GM23338 (cell line): Measurements from ENCODE around the gene CYS1. TPM values are rescaled to one million over a fixed set of nuclear protein-coding genes. Genes with fewer than 3 reads are reported as not detected.

Source experiments
- ATAC-seq: fragments of 200-7000 bp; cut with Tn5 transposase; 3 replicates; pipeline ENCODE4 v1.9.1; 2020
- DNase-seq: peaks from one replicate; pipeline ENCODE4 v3.0.0-alpha.2; 2015; ENCODE audit warnings: low spot score
- H2AFZ ChIP-seq: fragments of 200-600 bp; sonication (generic); 2 replicates; pipeline ENCODE4 v1.8.0; 2016; ENCODE audit warnings: antibody characterized with exemption, mild to moderate bottlenecking, moderate library complexity
- H3F3A ChIP-seq: fragments of 200-600 bp; sonication (generic); replicated peaks from 2 replicates; pipeline ENCODE4 v1.8.0; 2017; ENCODE audit warnings: antibody characterized with exemption, mixed run types, low read depth
- H3K27ac ChIP-seq: fragments of 200-600 bp; sonication (generic); 2 replicates; pipeline ENCODE4 v1.6.1; 2016; ENCODE audit warnings: low read depth
- H3K27me3 ChIP-seq: fragments of 200-600 bp; sonication (generic); 2 replicates; pipeline ENCODE4 v1.8.0; 2016; ENCODE audit warnings: mild to moderate bottlenecking, mixed run types, moderate library complexity; ENCODE audit not compliant: insufficient read depth
- H3K36me3 ChIP-seq: fragments of 200-600 bp; sonication (generic); 2 replicates; pipeline ENCODE4 v1.8.0; 2016; ENCODE audit warnings: mild to moderate bottlenecking; ENCODE audit not compliant: insufficient read depth
- H3K4me1 ChIP-seq: fragments of 200-600 bp; sonication (generic); 2 replicates; pipeline ENCODE4 v1.8.0; 2016; ENCODE audit warnings: mild to moderate bottlenecking, moderate library complexity; ENCODE audit not compliant: insufficient read depth
- H3K4me2 ChIP-seq: fragments of 200-600 bp; sonication (generic); 2 replicates; pipeline ENCODE4 v1.7.1; 2017; ENCODE audit warnings: mixed run types
- H3K4me3 ChIP-seq: fragments of 200-600 bp; sonication (generic); 2 replicates; pipeline ENCODE4 v1.6.1; 2016; ENCODE audit warnings: mixed run types
- H3K79me2 ChIP-seq: fragments of 200-600 bp; sonication (generic); replicated peaks from 2 replicates; pipeline ENCODE4 v1.8.0; 2017; ENCODE audit warnings: mild to moderate bottlenecking; ENCODE audit not compliant: insufficient read depth
- H3K9me2 ChIP-seq: fragments of 200-600 bp; sonication (generic); 2 replicates; pipeline ENCODE4 v1.8.0; 2017; ENCODE audit not compliant: insufficient read depth
- H4K20me1 ChIP-seq: fragments of 200-600 bp; sonication (generic); replicated peaks from 2 replicates; pipeline ENCODE4 v1.8.0; 2017; ENCODE audit warnings: mild to moderate bottlenecking; ENCODE audit not compliant: insufficient read depth
- H3K27ac Mint-ChIP-seq: 2 replicates; pipeline ENCODE4 v1.8.0; 2020; ENCODE audit warnings: inconsistent platforms, mild to moderate bottlenecking, moderate library complexity, mixed read lengths
- H3K27me3 Mint-ChIP-seq: 3 replicates; pipeline ENCODE4 v1.8.0; 2022; ENCODE audit warnings: low read depth, mild to moderate bottlenecking, moderate library complexity, mixed read lengths, inconsistent platforms; ENCODE audit not compliant: insufficient read depth, poor library complexity
- H3K36me3 Mint-ChIP-seq: 3 replicates; pipeline ENCODE4 v1.8.0; 2021; ENCODE audit warnings: low read depth, mild to moderate bottlenecking, inconsistent platforms, moderate library complexity, mixed read lengths
- H3K4me1 Mint-ChIP-seq: 3 replicates; pipeline ENCODE4 v1.8.0; 2020; ENCODE audit warnings: mild to moderate bottlenecking, inconsistent platforms, mixed read lengths
- H3K4me3 Mint-ChIP-seq: 3 replicates; pipeline ENCODE4 v1.8.0; 2021; ENCODE audit warnings: moderate library complexity, mild to moderate bottlenecking, inconsistent platforms, mixed read lengths
- H3K9me3 Mint-ChIP-seq: 3 replicates; pipeline ENCODE4 v1.8.0; 2020; ENCODE audit warnings: moderate library complexity, mild to moderate bottlenecking, inconsistent platforms, mixed read lengths
- CREB1 ChIP-seq: fragments of 250-450 bp; sonication (Bioruptor Pico); IDR thresholded peaks from 2 replicates; pipeline ENCODE4 v1.5.0; 2020; ENCODE audit warnings: low read depth, mild to moderate bottlenecking, moderate library complexity
- CTCF ChIP-seq, 2 experiments: fragments of 200-600 bp in 1 of 2; sonication (generic) in 1 of 2; conservative IDR thresholded peaks; 2 replicates each; pipeline versions ENCODE4 v1.5.1 to v1.6.1; 2016 to 2017; ENCODE audit warnings: antibody characterized with exemption in 2 of 2, low read depth in 2 of 2, mild to moderate bottlenecking in 2 of 2, moderate library complexity in 1 of 2
- ETS1 ChIP-seq: IDR thresholded peaks from 2 replicates; pipeline ENCODE4 v1.6.1; 2016; ENCODE audit warnings: antibody characterized with exemption
- EZH2 ChIP-seq: fragments of 200-600 bp; sonication (generic); IDR thresholded peaks from one replicate; pipeline ENCODE4 v1.8.0; 2017; ENCODE audit warnings: antibody characterized with exemption, mild to moderate bottlenecking, low read depth; ENCODE audit not compliant: unreplicated experiment
- JUNB ChIP-seq: IDR thresholded peaks from one replicate; pipeline ENCODE4 v1.6.1; 2016; ENCODE audit warnings: antibody characterized with exemption; ENCODE audit not compliant: unreplicated experiment
- POLR2AphosphoS5 ChIP-seq: IDR thresholded peaks from 2 replicates; pipeline ENCODE4 v1.6.1; 2016; ENCODE audit warnings: antibody characterized with exemption, low read depth
- REST ChIP-seq: IDR thresholded peaks from one replicate; pipeline ENCODE4 v1.6.1; 2018; ENCODE audit warnings: antibody characterized with exemption; ENCODE audit not compliant: unreplicated experiment
- STAT1 ChIP-seq: IDR thresholded peaks from one replicate; pipeline ENCODE4 v1.6.1; 2016; ENCODE audit warnings: antibody characterized with exemption; ENCODE audit not compliant: unreplicated experiment
- polyA plus RNA-seq: library from polyadenylated mRNA; unstranded; fragments of >200 nt; fragmentation: Nextera tagmentation; extraction: Ambion mirVana; gene quantifications from 2 replicates; pipeline ENCODE4 v1.2.1, GENCODE V29; 2016
- total RNA-seq: library from RNA; depleted of rRNA; stranded (reverse); fragments of >200 nt; shearing (Covaris generic); gene quantifications from 2 replicates; pipeline ENCODE4 v1.2.3, GENCODE V29; 2014

The CYS1 gene
- total and polyA plus RNA-seq, 2 experiments from 2014 or later = 0.31 to 0.32 TPM

GRCh38 chr2:10120158-10120876, 40.1 kb upstream of the CYS1 start:
- Mint-ChIP-seq H3K4me1 (peaks cover 18% of the 10 kb centered on the region), H3K4me3 (peak overlapping the region; percentile 89), H3K36me3 (peaks cover 24% of the 10 kb centered on the region), H3K27me3 (peaks cover 11% of the 10 kb centered on the region), H3K9me3 (no peaks in the 10 kb centered on the region; the same call in 1 of the 3 replicates), H3K27ac (peak overlapping the region; percentile 98)
- Histone ChIP-seq H3K27ac (peak overlapping the region; percentile 94), H3K4me2 (peak overlapping the region; percentile 74), H4K20me1 (peaks cover 9% of the 10 kb centered on the region), H3K4me3 (peak overlapping the region; percentile 70), H3K27me3 (no peaks in the 10 kb centered on the region), H3F3A (peaks cover 19% of the 10 kb centered on the region; the same call in 1 of the 2 replicates), H3K79me2 (peaks cover 36% of the 10 kb centered on the region), H3K9me2 (no peaks in the 10 kb centered on the region), H2AFZ (0 out of 2 replicates have a peak overlapping the region, but pooled peaks have one; percentile 33), H3K4me1 (peaks cover 19% of the 10 kb centered on the region), H3K36me3 (peaks cover 14% of the 10 kb centered on the region)
- ATAC-seq (peak; percentile 65), DNase-seq (peak; percentile 98)
- TF ChIP-seq STAT1 = no peak
- TF ChIP-seq CREB1 (CRISPR knock-in tag) = peak; percentile 10; the same call in 1 of the 2 replicates
- TF ChIP-seq CTCF (conservative IDR thresholded peaks at IDR 0.05; ENCODE audit: low read depth in 2 of 2) = no peak
- no peak for TF ChIP-seq REST
- peak; percentile 88 for TF ChIP-seq POLR2AphosphoS5

- ATAC-seq (no peak), DNase-seq (no peak)
- H3K36me3 Mint-ChIP-seq = peaks cover 17% of the 10 kb centered on the region
- H3K27ac ChIP-seq = peak overlapping the region; percentile 78
- H3F3A ChIP-seq = peaks cover 19% of the 10 kb centered on the region; the same call in 1 of the 2 replicates
- peaks cover 14% of the 10 kb centered on the region; the same call in 1 of the 2 replicates for H3K4me1 ChIP-seq
- peaks cover 12% of the 10 kb centered on the region for H3K4me1 Mint-ChIP-seq
- H3K27ac Mint-ChIP-seq = peak overlapping the region; percentile 98; the same call in 1 of the 2 replicates
- peak overlapping the region; percentile 71 for H3K4me2 ChIP-seq
- peak overlapping the region; percentile 70; the same call in 1 of the 2 replicates for H3K4me3 ChIP-seq
- peaks cover 9% of the 10 kb centered on the region for H3K27me3 Mint-ChIP-seq
- peaks cover 4% of the 10 kb centered on the region for H4K20me1 ChIP-seq
- H3K79me2 ChIP-seq = peaks cover 30% of the 10 kb centered on the region
- peaks cover 7% of the 10 kb centered on the region; the same call in 1 of the 2 replicates for H3K36me3 ChIP-seq
- H3K27me3 ChIP-seq = no peaks in the 10 kb centered on the region
- no peaks in the 10 kb centered on the region for H3K9me2 ChIP-seq
- H3K4me3 Mint-ChIP-seq = peak overlapping the region; percentile 89
- no peaks in the 10 kb centered on the region; the same call in 1 of the 3 replicates for H3K9me3 Mint-ChIP-seq
- H2AFZ ChIP-seq = 0 out of 2 replicates have a peak overlapping the region, but pooled peaks have one; percentile 33
- TF ChIP-seq STAT1 (no peak), EZH2 (no peak), ETS1 (no peak), JUNB (no peak), REST (no peak), CTCF (conservative IDR thresholded peaks at IDR 0.05; ENCODE audit: low read depth in 2 of 2) (no peak), CREB1 (CRISPR knock-in tag) (no peak)
Observed at GRCh38 chr2:10119601-10120157, 39.5 kb upstream of the CYS1 start.
